GOT3 (cell line): ENCODE data around the gene ANHX.

Source experiments
- DNase-seq: peaks from one replicate; lab custom pipeline; 2025; ENCODE audit warnings: mixed read lengths; lab: John Stamatoyannopoulos, UW

Gene ANHX

DNA sequence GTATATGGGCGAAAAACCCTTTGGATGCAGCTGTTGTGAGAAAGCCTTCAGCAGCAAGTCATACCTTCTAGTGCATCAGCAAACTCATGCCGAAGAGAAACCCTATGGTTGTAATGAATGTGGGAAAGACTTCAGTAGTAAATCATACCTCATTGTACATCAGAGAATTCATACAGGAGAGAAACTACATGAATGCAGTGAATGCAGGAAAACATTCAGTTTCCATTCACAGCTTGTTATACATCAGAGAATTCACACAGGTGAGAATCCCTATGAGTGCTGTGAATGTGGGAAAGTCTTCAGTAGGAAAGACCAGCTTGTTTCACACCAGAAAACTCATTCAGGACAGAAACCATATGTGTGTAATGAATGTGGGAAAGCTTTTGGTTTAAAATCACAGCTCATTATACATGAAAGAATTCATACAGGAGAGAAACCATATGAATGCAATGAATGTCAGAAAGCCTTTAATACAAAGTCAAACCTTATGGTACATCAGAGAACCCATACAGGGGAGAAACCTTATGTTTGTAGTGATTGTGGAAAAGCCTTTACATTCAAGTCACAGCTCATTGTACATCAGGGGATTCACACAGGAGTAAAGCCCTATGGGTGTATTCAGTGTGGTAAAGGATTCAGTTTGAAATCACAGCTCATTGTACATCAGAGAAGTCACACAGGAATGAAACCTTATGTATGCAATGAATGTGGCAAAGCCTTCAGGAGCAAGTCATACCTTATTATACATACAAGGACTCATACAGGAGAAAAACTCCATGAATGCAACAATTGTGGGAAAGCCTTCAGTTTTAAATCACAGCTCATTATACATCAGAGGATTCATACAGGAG is 33.0 kb downstream of the ANHX start:
- DNase-seq = no peak

DNA sequence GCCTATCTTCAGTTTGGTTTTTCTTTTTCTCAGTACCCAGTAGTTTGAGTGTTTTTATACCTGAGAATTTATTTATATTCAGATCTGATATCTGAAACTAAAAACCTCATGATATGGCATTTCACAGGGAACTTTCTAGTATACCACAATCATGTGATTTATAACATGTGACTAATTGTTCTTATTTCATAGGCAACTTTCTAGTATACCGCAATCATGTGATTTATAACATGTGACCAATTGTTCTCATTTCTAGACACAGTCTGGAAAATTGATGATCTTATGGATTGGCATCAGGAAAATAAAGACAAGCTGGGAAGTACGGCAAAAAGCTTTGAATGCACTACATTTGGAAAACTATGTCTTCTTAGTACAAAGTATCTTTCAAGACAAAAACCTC is 33.8 kb downstream of the ANHX start:
- DNase-seq = no peak

DNA sequence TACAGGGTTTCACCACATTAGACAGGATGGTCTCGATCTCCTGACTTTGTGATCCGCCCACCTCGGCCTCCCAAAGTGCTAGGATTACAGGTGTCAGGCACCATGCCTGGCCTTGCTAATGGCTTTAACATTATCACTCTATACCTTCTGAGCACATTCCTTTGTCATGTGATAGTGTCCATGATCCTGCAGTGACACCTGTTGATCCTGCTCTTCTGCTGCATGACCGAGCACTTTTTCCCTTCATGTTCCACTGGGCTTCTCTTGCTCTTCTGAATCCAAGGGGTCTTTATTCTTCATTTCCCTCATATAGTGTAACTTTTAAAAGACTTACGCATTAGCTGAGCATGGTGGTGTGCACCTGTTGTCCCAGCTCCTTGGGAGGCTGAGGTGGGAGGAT is 42.8 kb downstream of the ANHX start:
- DNase-seq = no peak

DNA sequence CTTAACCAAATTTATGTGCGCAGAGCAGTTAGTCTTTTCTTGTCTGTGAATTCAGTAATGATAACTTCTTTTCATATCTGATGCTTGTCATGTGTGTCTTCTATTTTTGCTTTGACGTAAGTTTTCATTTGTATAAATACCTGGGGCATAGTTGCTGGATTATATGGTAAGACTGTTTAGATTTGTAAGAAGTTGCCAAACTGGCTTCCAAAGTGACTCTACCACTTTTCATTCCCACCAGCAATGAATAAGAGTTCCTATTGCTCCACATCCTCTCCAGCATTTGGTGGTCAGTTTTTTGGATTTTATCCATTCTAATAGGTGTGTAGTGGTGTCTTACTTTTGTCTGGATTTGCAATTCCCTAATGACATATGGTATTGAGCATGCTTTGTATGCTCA is 45.5 kb downstream of the ANHX start:
- DNase-seq = no peak

DNA sequence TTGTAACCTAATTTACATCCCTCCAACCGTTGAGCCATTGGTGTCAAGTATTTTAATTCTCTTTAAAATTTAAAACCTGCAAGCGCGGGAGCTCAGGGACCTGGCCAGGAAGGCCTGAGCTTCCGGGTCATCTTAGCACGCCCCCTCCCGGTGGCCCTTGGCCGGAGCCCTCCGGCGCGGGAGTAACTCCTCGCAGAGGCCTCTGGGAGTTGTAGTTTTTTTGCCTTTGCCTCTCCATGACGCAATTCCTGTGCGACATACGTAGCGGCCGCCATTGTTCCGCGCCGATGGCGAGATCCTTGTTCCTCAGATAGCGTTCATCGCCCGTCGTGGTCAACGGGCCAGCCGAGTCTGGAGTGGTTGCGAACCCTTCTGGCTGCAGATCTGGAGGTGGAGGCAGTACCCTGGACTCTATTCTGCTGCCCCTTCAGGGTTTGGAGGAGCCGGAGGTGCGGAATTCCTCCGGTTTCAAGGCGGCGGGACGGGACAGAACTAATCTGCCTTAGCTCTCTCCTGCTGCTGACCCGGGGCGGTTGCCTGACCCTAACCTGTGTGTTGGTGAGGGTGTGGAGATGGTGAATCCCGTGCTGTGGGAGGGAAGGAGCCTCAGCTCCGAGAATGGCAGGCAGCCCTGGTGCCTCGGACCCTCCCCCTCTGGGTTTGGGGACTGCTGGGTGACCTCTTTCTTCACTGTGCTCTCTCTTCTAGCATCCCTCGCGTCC is 54.3 kb downstream of the ANHX start, which contains the start of gene ZNF268:
TSS of gene ZNF268 (plus strand) at position 258 of the 722 bp plus-strand sequence. CDS start 503 bp downstream, outside the sequence.
- peak; percentile 64 for DNase-seq

DNA sequence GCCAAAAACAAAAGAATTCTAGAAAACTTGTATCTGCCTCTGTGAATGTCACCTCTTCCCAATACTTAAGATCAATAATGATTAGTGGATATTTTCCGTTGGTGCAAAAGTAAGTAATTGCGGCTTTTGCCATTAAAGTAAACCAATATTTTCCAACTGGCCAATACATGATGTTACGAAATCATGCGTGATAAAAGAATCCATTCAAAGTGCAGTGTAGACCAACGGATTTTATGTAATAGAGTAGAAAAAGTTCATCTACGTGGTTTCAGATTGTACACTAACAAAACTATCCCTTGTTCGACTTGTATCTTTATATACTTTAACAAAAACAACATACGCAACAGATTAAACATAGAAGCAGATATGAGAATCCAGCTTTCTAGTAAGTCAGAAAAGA is 55.0 kb downstream of the ANHX start:
- DNase-seq = no peak

DNA sequence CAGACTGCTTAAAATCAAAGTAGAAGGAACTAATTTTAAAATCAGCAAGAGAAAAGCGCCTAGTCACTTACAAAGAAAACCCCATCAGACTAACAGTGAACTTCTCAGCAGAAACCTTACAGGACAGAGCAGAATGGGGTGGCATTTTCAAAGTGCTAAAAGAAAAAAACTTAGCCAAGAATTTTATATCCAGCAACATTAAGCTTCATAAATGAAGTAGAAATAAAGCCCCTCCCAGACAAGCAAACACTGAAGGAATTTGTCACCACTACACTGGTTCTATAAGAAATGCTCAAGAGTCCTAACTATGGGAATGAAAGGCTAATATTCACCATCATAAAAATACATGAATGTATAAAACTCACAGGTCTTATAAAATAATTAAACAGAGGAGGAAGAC is 60.8 kb downstream of the ANHX start:
- no peak for DNase-seq

DNA sequence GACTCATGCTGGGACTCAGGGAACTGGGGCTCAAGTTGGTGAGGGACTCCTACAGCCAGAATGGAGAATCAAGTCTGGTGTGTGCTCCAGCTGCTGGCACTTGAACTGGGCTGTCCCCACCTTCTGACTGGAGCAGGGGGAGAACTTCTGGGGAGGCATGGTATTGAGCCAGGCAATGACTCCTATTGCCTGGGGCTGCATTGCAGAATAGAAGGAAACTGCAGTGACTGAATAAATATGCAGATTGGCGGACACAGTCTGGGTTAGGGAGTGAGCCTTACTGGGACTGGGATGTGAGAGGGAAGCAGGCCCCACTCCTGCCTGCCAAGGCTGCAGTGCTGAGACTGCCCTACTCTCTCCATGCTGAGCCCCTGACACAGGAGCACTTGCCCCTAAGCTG is 63.2 kb downstream of the ANHX start:
- DNase-seq = no peak
